Measurements from ENCODE around the gene CCZ1.
"Not testable (repeated sequence)": the region's sequence is repeated elsewhere in the genome, so short reads cannot be mapped to it uniquely, and the experiment has no call there.

CCZ1 gene

GRCh38 chr7:5916529-5916928 lies 18.0 kb downstream of the CCZ1 start:
- DNase-seq: not testable (repeated sequence)

DNA sequence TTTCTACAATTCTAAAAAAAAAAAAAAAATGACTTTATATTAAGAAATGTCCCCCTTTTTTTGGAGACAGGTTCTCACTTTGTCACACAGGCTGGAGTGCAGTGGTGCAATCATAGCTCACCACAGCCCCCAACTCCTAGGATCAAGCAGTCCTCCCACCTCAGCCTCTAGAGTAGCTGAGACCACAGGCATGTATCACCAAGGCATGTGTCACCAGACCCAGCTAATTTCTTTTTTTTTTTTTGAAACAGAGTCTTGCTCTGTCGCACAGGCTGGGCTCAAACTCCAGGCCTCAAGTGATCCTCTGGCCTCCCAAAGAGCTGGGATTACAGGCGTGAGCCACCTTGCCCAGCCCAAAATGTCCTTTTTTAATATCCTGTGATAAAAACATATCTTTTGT lies 25.6 kb downstream of the CCZ1 start:
- not testable (repeated sequence) for DNase-seq

DNA sequence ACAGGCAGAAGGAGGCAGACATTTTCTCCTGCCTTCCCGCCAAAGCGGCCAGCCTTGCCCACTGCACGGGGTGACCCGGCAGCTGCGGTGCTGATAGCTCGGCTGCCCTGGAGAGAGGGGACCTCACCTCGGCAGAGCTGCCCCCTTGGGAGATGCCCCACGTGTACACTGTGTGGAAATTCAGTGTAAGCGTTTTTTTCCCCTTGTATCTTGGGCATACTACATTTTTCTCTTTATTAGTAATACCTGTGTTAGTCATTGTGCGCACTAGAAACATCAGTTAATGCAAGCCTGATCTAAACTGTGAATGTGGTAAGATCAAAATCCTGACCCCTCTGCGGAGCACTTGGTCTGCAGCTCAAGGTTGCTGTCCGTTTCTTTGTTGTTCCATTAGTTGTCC lies 26.1 kb downstream of the CCZ1 start:
- not testable (repeated sequence) for DNase-seq

DNA sequence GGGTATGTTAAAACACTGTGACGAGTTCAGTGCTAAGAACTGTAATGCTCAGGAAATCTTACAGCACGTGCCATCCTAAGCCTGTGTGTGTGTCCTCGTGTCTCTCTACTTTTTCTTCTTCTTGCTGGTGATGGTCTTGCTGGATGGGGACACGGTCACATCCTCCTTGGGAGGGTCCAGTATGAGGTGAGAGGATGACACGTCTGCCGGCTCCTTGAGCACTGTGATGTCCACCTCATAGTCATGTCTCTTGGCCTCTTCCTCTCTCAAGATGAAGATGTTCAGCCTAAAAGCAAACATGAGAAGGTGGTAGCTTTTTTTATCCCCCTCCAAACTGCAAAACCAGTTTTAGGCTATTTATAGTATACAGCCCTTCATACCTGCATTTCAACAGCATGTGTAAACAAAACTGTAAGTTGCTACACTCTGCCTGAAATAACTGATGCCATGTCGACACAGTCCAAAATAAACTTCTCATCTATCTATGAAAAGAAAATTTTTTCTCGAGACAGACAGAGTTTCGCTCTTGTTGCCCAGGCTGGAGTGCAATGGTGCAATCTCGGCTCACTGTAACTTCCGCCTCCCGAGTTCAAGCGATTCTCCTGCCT lies 27.8 kb downstream of the CCZ1 start:
- DNase-seq: not testable (repeated sequence)

DNA sequence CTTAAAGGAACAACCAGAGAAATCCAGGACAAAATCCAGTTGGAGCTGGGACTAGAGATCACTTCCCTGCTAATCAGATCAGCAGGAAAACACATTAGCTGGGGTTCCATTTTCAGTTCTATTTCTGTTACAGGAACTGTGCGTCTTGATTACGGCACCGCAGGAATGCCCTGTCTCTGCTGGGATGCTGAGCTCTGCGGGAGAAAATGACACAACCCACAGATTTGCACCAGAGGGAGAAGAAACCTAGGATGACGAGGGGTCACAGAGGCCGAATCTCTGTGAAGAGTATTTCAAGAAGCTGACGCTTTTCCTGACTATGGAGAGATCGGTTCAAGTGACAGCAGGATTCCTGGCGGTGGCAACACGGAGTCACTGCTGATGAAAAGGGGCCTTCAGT lies 31.8 kb downstream of the CCZ1 start:
- DNase-seq: not testable (repeated sequence)

GRCh38 chr7:5931250-5931649 lies 32.7 kb downstream of the CCZ1 start:
- DNase-seq: not testable (repeated sequence)

GRCh38 chr7:5931905-5932644 lies 33.5 kb downstream of the CCZ1 start:
- not testable (repeated sequence) for DNase-seq

- not testable (repeated sequence) for DNase-seq
Measured at GRCh38 chr7:5934945-5935450, 36.5 kb downstream of the CCZ1 start.

DNA sequence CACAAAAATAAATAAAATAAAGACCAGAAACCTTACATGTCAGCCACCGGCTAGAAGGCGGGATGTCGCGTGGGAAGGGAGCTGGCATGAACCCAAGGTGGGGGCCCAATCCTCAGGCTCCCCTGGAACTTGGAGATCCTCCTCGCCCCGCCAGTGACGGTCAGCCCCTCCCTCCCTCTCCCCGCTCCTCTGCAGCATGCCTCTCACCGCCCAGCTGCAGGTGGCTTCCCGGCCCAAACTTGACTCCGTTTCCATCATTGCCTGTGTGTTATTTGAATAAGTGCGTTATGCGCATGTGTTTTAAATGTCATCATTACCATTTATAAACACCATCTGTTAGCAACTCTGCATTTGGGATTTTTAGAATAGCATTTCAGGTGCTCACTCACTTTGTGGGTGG lies 64.7 kb downstream of the CCZ1 start:
- DNase-seq: not testable (repeated sequence)

GRCh38 chr7:5963810-5964209 lies 65.3 kb downstream of the CCZ1 start:
- DNase-seq: not testable (repeated sequence)

- DNase-seq: not testable (repeated sequence)
Measured at GRCh38 chr7:5970347-5970911, 71.9 kb downstream of the CCZ1 start, which contains the start of gene RSPH10B. TSS of gene RSPH10B (minus strand) at chr7:5970689. CDS start at chr7:5967116, 3,573 bp downstream.

DNA sequence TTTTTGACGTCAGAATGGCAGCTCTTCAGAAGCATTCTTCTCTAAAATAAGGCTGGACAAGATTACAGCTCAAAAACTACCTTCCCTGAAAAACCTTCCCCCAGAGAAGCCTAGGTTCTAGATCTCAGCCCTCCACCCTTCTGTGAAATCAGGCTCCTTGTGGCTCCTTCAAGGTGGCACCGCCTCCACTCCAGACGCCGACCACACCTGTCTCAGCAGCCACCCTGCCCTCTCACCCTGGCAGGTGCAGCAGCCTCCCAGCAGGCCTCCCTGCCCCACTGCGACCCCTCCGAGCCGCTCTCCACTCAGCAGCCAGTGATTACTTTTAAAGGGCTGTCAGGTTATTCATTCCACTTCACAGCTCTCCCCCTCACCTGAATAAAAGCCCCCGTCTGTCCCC lies 75.0 kb downstream of the CCZ1 start:
- DNase-seq: not testable (repeated sequence)
